ENCODE measurements around the gene ZZZ3. TPM values are rescaled to one million over a fixed set of nuclear protein-coding genes. Genes with fewer than 3 reads are reported as not detected.

ZZZ3 gene
- total and polyA plus RNA-seq, 10 of the 15 experiments (the other 5 are each of a cell fraction or from before 2014, with no cell fraction given), result 10.5 to 44.1 (median 29.5) TPM

GRCh38 chr1:77682460-77683159 lies at the start of gene ZZZ3 (continued):
- no peak for TF ChIP-seq ZNF592 (IDR thresholded peaks at IDR 0.05)
- TF ChIP-seq MTA3 (IDR thresholded peaks at IDR 0.05; ENCODE audit: borderline replicate concordance, low read length), result no peak
- 0 out of 4 replicates have a peak, but pooled peaks of 1 of the 2 experiments have one; percentile 28 for TF ChIP-seq IKZF2 (IDR thresholded peaks at IDR 0.05)
- TF ChIP-seq YBX1 (IDR thresholded peaks at IDR 0.05), result no peak
- TF ChIP-seq CBX5 (IDR thresholded peaks at IDR 0.05; ENCODE audit: low read depth), result no peak
- no peak for TF ChIP-seq MYB (IDR thresholded peaks at IDR 0.05; ENCODE audit: borderline replicate concordance, low read depth, low read length)
- 0 out of 2 replicates have a peak, but pooled peaks have one; percentile 14 for TF ChIP-seq CREM (IDR thresholded peaks at IDR 0.05; ENCODE audit: low read depth)
- TF ChIP-seq GABPA (IDR thresholded peaks at IDR 0.05; ENCODE audit: low read depth), result no peak
- TF ChIP-seq PRDM15 (CRISPR knock-in tag; IDR thresholded peaks at IDR 0.05), result no peak
- TF ChIP-seq IRF5 (IDR thresholded peaks at IDR 0.05; ENCODE audit: borderline replicate concordance), result peak; percentile 93
- peak; percentile 87 for TF ChIP-seq ATF2 (IDR thresholded peaks at IDR 0.05; ENCODE audit: low read length)
- peak; percentile 8; the same call in 1 of the 2 replicates for TF ChIP-seq TCF3 (IDR thresholded peaks at IDR 0.05; ENCODE audit: borderline replicate concordance, insufficient read depth, low read depth, low read length)
- TF ChIP-seq ZNF207 (IDR thresholded peaks at IDR 0.05; ENCODE audit: borderline replicate concordance), result peak; percentile 82; the same call in 1 of the 2 replicates
- TF ChIP-seq ASH2L (IDR thresholded peaks at IDR 0.05; ENCODE audit: borderline replicate concordance, low read depth), result no peak
- TF ChIP-seq NFXL1 (IDR thresholded peaks at IDR 0.05; ENCODE audit: borderline replicate concordance), result no peak
- peak; percentile 99 for TF ChIP-seq BRCA1 (IDR thresholded peaks at IDR 0.05; ENCODE audit: low read depth, low read length)
- no peak for TF ChIP-seq NR2C2 (IDR thresholded peaks at IDR 0.05; ENCODE audit: borderline replicate concordance, control insufficient read depth, insufficient read length, low read depth)
- peak; percentile 14; the same call in 1 of the 2 replicates for TF ChIP-seq LARP7 (IDR thresholded peaks at IDR 0.05)
- no peak for TF ChIP-seq ESRRA (IDR thresholded peaks at IDR 0.05; ENCODE audit: low read length)
- TF ChIP-seq JUNB (IDR thresholded peaks at IDR 0.05), result no peak
- no peak for TF ChIP-seq ZSCAN29 (IDR thresholded peaks at IDR 0.05)

All from GM12878 (cell line).